ENCODE data around the gene LRMDA.

The LRMDA gene

DNA sequence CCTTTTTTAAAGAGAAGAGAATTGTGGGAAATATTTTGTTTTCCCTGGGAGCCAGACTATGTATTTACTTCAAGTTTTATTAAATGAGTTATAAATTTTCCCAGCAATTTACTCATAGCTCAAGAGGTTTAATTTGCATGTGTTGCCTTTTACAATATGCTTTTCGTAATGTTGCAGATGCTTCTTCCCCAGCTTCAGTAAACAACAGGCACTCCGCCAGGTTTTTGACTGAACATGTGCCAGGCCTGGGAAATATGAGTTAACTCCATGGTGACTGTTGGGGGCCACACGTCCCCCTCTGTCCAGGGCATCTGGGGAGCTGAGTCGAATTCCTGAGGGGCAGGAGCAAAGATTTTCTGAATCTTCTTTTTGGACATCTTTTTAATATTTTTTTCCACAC is 545.7 kb downstream of the LRMDA start:
- no peak for DNase-seq

DNA sequence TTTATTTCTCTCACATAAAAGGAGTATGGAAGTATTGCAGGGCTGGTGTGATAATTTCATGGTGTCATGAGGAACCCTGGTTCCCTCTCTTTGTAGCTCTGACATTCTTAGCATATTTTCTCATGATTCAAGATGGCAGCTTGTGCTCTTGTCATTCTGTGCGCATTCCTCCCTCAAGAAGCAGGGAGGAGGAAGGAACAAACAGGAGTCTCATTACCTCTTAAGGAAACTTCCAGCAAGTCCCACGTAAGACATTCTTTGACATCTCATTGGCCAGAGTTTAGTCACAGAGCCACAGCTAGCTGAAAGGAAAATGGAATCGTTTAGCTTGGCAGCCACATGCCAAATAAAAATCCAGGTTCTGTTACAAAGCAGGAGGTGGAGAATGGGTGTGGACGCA is 546.8 kb downstream of the LRMDA start:
- DNase-seq, result no peak

DNA sequence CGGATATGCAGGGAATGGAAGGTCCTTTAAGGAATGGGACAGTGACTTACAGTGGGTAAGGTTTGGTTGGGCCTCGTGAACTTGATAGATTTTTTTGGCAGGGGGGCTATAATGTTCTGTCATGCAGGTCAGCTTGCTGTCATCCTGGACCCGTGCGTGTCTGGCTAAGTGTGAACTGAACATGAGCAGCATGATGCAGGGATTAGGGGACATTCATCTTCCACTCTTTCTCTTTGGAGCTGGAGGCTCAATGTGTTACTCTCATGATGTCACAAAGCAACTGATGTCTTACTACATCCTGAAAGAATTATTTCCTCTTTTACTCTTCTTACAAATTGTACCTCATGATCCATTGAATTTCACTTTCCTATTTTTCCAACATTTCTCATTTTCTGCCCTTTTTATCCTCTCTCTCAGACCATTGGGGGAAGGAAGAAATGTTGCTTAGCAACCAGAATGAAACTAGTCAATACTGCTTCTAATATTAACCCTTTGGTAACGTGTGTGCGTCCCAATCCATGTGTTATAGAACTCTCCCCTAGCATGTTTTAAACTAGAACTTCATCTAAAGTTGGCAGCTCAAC is 549.1 kb downstream of the LRMDA start:
- no peak for DNase-seq

DNA sequence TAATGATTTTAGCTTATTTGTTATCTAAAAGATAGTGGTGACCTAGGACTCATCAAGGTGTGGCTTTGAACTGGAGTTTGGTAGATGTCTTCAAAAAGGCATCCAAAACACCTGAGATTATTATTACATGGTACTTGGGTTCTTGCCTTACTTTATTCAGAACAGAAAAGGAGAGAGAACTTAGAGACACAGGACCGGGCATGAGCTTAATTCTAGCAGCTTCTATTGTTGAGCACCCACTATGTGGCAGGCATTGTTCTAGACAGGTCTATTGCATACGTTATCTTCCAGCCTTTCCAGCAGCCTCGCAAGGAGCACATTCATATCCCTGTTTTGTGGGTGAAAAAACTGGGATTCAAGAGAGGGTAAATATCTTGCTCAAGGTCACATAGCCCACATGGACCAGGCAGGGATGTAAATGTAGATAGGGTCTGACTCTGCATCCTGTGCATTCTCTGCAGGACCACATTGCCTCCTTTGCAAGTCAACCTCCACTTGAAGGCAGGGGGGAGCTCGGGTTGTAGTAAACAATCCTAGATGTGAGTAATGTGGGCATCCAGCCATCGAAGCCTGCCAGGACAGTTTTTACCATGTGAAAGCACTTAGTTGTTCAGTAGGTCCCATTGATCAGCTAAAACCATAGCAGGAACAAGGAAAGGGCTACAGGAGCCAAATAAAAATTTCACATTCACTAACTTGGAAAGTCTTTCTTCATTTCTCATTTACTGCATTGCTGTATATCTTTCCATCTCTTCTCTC is 551.4 kb downstream of the LRMDA start:
- DNase-seq, result no peak

DNA sequence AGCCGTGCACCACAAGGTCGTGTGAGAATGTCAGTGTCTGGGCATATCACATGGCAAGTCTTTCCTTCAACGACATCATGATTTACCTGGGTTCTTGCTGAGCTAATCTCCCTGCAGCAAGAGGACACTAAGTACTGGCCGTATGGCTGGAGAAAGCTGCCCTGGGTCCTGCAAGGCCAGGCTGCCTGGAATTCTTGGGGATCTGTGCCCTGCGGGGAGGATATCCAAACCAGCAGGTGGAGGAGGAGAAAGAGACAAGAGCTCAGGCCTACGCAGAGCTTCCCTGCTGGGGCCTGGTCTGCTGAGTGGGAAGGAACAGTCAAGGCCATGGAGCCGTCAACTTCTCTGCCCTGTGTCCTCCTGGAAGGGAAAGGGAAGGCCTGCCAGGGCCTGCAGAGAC is 552.6 kb downstream of the LRMDA start:
- DNase-seq, result no peak

DNA sequence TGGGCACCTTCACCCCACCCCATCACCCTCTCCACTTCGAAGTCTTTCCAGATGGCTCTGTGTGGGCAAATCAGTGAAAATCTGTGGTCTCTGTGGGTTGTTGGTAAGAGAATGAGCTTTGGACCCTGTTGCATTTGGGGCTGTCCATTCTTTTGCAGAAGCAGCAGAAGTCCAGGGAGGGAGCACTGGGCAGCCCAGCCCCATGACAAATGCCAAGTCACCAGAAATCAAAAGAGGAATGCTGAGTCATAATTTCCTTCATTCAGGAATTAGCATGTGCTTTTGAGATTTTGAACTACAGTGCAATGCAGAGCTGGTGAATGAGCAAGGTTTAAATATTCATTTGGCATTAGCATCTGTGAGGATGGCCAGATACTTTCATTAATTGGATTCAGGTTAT is 556.2 kb downstream of the LRMDA start:
- DNase-seq, result no peak

DNA sequence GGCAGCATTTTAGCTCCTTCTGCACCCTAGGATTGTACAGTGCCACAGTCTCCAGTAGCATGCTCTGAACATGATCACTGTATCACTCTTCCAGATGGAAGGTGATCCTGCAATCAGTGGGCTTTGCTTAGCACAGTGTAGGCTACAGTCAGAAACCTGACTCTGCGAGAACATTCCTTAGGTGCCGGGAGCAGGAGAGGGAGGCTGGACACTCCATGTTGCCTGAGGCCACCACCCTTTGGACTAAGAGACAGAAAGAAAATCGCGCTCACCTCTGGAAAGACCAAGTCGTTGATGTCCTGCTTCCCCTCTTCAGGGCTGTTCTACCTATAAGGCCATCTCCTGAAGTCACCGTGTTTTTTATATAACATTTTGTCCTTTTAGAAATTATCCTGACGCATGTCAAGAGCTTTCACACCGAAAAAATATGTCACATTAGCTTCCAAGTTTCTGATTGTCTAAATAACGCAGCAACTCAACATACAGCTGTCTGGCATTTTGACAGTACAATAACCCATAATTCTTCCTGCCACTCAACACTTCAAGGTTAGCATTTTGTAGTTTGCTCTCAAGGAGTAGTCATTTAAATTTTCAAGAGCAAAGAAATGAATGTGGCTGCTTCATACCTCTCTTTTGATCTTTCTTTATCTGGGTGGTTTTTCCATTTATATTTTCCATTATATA is 563.1 kb downstream of the LRMDA start:
- no peak for DNase-seq

DNA sequence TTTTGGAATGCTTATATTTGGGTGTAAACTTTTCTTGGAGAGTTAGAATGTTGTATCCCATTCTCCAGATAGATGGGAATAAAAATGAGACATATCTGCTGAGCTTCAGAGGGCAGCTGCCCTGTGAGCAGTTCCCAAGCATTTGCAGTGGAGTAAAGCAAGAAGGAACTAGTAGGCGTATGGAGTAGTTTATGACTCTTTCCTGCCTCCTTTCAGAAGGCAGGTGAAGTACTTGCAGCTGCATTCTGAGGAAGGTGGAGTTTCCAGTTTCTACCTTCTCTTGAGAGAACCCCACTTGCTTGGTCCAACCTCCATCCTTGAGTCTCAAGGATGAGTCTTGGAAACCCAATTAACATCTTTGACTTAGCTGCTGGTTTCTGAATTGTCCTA is 563.6 kb downstream of the LRMDA start:
- DNase-seq, result no peak

DNA sequence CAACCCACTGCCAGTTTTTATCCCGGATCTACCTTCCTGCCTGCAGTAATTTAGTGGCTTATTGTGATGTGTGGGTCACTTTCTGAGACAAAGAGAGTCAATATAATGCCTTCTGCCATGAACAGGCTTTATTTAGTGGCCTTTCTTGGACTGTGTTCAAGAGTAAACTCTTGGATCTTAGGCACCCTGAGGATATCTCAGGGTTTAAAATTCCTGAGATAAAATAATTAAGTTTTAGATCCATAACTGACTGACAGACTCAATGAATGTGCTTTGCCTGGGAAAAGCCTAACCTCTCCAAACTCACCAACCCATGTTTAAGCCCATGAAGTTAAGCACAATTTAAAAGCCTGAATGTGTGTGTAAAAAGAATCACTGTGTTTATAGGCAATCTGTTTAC is 564.3 kb downstream of the LRMDA start:
- no peak for DNase-seq

DNA sequence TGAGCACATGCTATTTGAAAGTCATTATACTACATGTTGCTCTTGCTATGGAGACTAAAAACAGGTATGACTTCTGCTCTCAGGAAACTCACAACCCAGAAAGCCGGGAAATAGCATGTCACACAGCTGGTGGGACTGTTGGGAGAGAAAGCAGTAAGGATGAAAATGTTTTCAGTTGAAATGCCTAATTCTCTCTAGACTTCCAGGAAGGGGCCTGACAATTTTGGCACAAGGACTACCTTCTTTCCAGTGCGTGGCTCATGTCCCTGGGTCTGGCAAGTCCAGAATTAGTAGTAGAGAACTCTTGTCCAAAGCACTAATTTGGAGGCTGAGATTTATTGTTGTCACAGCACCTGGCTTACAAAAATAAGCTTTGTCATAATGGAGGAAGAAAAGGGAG is 567.6 kb downstream of the LRMDA start:
- no peak for DNase-seq

DNA sequence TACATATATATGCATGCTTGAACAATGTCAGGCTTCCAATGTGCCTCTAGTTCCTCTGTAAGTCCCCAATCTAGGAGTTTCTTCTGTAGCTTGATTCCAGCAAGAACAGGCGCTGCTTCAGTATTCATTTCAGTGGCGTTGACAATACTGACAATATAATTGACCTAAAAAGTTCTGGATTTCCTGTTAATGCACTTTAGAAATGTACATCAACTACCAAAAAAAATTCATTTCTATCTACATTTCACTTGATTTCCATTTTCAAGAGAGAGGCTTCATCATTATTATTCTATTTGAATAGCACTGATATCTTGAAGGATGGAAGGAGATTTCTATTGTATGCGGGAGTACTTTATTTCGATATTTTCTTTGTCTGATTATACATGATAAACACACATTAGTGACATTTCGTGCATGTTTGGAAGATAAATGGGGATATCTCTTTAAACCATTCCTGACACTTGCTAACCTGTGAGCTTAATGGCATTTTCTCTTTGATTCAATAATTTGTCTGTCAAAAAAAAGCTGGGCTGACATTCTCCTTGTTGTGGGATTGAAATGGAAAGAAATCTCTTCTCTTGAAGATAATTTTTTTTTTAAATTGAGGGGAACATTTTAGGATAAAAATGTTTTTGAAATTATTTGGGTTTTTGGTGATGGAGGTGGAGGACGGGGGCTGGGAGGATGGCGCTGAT is 568.2 kb downstream of the LRMDA start:
- no peak for DNase-seq

DNA sequence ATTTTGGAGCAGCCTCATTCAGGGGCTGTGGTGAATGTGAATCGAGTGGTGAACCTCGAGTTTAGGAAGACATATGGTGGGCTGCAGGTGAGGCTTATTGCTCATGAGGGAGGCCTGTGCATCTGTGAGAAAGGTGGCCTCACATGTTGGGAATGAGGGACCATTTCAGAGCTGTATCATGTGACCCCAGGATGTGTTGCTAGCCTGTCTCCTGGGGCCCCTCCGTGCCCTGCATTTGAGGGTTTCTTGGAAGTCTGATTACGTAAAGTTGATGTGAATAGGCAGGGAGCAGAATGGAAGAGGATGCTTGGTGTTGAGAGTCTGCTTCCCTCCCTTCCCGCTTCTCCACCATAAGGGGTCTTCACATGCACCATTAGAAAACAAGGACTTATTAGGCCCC is 569.1 kb downstream of the LRMDA start:
- no peak for DNase-seq

DNA sequence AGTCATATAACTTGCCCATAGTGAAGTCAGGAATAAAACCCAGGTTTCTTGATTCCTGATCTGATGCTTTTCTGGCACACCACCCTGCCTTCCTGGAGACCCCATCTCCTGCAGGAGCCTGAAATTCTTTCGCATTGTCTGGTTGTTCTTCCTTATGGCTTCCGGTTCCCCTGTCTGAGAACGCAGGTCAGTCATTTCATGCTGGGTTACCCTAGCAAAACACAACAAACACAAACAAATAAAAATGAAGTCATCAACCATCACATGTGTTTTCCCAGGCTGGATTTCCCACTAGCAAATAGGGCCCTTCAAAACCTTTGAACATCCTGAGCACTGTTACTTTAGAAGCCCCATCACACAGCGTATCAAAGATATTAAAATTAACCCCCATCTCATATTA is 569.6 kb downstream of the LRMDA start:
- DNase-seq, result no peak

DNA sequence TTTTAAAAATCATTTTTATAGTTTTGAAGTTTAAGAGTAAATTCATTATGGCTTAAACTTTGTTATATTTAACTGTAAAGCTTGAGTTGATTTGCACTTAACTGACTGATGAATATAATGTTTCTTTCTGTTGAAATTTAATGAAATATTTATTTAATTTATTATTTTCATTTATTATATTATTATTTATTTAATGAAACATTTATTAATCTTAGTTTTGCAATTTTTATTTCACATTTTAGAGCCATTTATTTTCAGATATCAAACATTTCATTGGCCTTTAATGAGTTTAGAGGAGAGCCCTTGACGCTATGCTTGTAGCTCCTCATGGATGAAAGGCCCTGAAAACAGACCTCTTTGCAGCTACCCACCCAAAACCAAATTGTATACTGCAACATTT is 570.0 kb downstream of the LRMDA start:
- no peak for DNase-seq

DNA sequence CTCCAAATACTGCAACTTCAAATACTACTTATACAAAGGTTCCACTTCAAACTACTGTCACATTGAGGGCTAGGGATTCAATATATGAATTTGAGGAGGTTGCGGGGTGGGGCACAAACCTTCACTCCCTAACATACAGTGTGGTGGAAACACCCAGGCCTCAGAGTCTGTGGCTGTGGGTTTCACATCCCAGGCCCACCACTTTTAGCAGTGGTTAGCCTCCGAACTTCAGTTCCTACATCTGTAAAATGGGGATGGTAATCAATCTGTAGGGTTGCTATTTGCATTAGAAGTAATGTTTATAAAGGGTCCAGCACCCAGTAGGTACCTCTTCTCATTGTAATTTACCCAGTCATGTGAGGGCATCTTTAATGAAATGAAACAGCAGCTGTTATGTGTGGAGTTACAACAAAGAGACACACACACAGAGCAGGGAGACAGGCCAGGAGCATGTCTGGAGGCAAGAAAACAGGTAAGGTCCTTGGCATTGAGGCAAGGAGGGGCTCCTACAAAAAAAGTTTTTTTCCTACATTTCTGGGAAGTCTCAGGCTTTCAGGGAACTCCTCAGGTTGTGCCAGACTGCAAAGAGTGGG is 570.9 kb downstream of the LRMDA start:
- no peak for DNase-seq

DNA sequence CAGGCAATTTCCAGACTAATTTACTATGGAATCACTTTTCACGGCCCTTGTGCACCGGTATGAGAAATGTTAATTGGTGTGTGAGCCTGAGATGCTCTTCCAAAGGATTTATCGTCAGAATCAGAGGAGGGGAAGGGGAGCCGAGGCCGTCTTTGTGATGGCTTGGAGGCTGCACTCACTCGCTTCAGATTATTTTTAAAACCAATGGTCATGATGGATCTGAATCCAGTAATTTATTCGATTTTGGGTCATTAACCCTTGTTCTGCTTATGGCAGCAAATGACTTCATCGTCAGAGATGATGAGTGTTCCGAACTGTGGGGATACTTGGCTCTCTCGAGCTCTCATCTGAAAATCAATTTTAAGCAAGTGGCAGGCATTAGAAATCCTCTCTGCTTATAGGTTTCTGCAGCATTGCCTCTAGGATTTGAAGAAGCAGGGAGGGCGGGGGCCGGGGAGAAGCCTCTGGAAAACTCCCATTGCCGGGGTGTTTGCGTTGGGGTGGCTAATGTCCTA is 576.3 kb downstream of the LRMDA start:
- DNase-seq, result no peak

DNA sequence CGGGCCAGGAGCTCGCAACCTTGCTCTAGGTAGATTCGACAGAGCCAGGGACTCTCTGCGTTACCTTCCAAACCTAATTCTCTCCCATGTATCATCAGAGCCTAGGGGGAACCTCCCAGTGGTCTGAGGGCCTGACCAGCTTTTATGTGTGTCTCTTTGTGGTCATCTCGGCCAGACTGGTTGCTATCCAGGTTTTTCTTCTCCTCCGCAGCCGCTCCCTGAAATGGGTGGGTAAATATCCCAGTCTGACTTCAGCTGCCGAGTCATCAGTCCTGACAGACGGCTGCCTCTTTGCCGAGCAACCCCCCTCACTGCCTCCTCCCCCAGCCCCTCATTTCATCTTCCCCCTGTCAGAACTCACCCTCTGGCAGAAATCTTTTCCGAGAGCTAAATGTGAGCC is 578.1 kb downstream of the LRMDA start:
- DNase-seq, result no peak

DNA sequence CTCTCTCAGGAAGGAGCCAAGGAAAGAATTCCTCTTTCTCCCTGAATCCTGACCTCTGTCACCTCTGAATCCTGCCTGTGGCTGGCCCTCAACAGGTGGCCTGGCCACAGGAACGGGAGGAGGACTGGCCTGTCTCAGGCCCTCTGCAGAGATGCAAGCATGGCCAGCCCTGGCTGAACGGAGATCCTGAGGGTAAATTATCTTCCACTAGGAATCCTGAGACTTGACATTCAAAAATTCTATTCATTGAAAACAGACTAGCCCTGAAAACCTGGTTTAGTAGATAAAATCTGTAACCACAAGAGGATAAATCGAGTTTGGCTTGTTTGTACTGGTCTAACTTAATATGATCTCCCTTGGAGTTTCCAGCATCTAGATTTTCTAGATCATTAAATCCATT is 579.3 kb downstream of the LRMDA start:
- no peak for DNase-seq

DNA sequence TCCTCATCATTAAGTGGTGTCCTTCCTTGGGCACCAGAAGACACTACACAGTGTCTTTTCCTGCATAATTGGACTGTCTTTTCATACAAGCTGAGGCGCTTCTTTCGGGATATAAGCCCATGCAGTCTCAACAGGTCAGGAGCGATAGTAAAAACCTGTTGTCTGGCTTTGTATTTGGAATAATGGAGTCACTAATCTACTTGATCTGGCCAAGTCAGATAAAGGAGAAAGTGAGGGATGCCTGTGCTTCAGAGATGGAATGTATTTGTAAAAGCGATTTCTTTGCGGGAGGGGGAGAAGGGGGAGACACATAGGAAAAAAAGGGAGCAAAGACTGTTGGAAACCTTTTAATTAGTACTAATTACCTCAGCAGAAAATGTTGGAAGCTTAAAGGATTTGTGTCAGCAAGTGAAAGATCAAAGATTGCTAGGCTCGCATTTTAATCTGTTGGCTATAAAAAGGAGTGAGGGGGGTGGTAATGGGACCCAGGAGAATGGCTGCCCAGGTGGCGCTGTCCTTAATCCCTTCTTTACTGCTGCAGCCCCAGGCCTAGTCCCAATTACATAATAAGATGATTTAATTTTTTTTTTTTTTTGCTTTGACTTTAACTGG is 581.4 kb downstream of the LRMDA start:
- DNase-seq, result no peak

DNA sequence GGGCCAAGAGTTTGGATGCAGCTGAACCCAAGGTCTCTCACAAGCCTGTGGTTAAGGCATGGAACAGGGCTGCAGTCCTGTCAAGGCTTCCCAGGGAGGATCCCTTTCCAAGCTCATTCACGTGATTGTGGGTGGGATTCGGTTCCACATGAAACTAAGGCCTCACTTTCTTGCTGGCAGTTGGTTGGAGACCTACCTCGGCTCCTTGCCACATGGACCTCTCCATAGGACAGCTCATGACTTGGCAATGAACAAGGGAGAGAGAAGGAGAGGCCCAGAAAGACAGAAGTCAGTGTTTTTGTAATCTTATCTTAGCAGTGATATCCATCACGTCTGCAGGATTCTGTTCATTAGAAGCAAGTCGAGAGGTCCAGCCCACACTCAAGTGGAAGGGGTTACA is 583.8 kb downstream of the LRMDA start:
- no peak for DNase-seq

DNA sequence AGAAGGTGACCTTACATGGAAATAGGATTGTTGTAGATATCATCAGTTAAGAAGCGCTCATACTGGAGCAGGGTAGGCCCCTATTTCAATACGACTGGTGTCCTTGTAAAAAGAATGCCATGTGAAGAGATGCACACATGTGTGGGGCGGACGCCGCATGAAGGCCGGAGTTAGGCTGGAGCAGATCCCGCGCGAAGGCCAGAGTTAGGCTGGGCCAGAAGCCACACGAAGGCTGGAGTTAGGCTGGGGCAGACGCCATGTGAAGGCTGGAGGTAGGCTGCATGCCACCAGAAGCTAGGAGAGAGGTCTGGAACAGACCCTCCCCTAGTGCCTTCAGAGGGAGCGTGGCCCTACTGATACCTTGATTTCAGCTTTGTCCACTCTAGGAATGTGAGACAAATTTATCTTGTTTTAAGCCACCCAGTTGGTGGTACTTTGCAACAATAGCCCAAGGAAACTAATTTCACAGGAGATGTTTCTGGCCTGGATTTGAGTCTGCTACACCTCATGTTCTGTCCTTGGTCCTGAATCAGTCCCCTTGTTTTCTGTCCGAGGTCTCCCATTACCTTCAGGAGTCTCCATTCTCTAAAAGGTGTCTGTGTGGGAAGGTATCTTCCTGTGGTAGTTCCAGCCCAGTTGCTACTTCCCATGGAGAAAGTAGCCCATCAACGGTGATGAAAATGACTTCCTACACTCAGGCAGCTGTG is 585.8 kb downstream of the LRMDA start:
- no peak for DNase-seq

Measured in NCI-H187 treated with DMSO at 0.1 percent for 48 hours (cell line).